ENCODE measurements around the gene GPRASP2. TPM values are rescaled to one million over a fixed set of nuclear protein-coding genes. Genes with fewer than 3 reads are reported as not detected.
"Not testable (repeated sequence)": the region's sequence is repeated elsewhere in the genome, so short reads cannot be mapped to it uniquely, and the experiment has no call there.

Gene GPRASP2
- total RNA-seq, 1 experiment from 2014 or later, result 2.1 TPM

- TF ChIP-seq, protein P1, sequence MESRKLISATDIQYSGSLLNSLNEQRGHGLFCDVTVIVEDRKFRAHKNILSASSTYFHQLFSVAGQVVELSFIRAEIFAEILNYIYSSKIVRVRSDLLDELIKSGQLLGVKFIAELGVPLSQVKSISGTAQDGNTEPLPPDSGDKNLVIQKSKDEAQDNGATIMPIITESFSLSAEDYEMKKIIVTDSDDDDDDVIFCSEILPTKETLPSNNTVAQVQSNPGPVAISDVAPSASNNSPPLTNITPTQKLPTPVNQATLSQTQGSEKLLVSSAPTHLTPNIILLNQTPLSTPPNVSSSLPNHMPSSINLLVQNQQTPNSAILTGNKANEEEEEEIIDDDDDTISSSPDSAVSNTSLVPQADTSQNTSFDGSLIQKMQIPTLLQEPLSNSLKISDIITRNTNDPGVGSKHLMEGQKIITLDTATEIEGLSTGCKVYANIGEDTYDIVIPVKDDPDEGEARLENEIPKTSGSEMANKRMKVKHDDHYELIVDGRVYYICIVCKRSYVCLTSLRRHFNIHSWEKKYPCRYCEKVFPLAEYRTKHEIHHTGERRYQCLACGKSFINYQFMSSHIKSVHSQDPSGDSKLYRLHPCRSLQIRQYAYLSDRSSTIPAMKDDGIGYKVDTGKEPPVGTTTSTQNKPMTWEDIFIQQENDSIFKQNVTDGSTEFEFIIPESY (IDR thresholded peaks at IDR 0.05; ENCODE audit: extremely low read depth, insufficient replicate concordance, low read length), result no peak
- TF ChIP-seq, protein P2, sequence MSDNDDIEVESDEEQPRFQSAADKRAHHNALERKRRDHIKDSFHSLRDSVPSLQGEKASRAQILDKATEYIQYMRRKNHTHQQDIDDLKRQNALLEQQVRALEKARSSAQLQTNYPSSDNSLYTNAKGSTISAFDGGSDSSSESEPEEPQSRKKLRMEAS (IDR thresholded peaks at IDR 0.05), result no peak
- TF ChIP-seq ATF3 (IDR thresholded peaks at IDR 0.05), result no peak
Observed at GRCh38 chrX:102715967-102716366, 3.7 kb downstream of the GPRASP2 start (continued).

GRCh38 chrX:102720237-102721168 is 8.3 kb downstream of the GPRASP2 start, which contains the start of gene GPRASP3:
Gene GPRASP3 (plus strand): TSS chrX:102720743. CDS start chrX:102748996, 28,253 bp downstream.
- POLR2A ChIA-PET, result no interaction called here
- Histone ChIP-seq H3K9me3 (ENCODE audit: control insufficient read depth in 1 of 2, insufficient read depth in 1 of 2, low read depth in 1 of 2, low read length in 2 of 2) (no peaks in the 10 kb centered on the region), H3K79me2 (ENCODE audit: insufficient read depth, low read length) (no peaks in the 10 kb centered on the region), H3K9me2 (ENCODE audit: insufficient read depth) (no peaks in the 10 kb centered on the region), H3K36me3 (ENCODE audit: control insufficient read depth in 1 of 2, insufficient read depth in 2 of 2, low read length in 2 of 2) (no peaks in the 10 kb centered on the region), H2AFZ (ENCODE audit: low read depth, low read length, poor library complexity, severe bottlenecking) (no peak within 1 kb of the TSS), H3K9ac (ENCODE audit: low read length) (no peak within 1 kb of the TSS), H3K27me3 (ENCODE audit: insufficient read depth, low read length) (no peaks in the 10 kb centered on the region), H4K20me1 (ENCODE audit: insufficient read depth) (no peaks in the 10 kb centered on the region), H3K27ac (ENCODE audit: low read depth, low read length) (no peak within 1 kb of the TSS), H3K4me1 (ENCODE audit: control insufficient read depth in 1 of 2, insufficient read depth in 2 of 2, low read length in 2 of 2) (no peaks in the 10 kb centered on the region), H3K4me3 (replicated peaks in 1 of 2; ENCODE audit: low read depth in 1 of 2, low read length in 2 of 2) (no peak within 1 kb of the TSS), H3K4me2 (ENCODE audit: low read length) (no peak within 1 kb of the TSS)
- BruUV-seq (replicated peaks), result no TSS peak
- intact Hi-C loops (cut with micrococcal nuclease), result no loop called here
- RAD21 ChIA-PET (ENCODE audit: low non-redundant PET in 1 of 2, low total read pairs in 2 of 2, uncharacterized antibody in 2 of 2, unreplicated experiment in 2 of 2), result no interaction called here
- DNase-seq (ENCODE audit: low read depth, low spot score) (no peak), ATAC-seq (no peak)
- TF ChIP-seq, protein P3, sequence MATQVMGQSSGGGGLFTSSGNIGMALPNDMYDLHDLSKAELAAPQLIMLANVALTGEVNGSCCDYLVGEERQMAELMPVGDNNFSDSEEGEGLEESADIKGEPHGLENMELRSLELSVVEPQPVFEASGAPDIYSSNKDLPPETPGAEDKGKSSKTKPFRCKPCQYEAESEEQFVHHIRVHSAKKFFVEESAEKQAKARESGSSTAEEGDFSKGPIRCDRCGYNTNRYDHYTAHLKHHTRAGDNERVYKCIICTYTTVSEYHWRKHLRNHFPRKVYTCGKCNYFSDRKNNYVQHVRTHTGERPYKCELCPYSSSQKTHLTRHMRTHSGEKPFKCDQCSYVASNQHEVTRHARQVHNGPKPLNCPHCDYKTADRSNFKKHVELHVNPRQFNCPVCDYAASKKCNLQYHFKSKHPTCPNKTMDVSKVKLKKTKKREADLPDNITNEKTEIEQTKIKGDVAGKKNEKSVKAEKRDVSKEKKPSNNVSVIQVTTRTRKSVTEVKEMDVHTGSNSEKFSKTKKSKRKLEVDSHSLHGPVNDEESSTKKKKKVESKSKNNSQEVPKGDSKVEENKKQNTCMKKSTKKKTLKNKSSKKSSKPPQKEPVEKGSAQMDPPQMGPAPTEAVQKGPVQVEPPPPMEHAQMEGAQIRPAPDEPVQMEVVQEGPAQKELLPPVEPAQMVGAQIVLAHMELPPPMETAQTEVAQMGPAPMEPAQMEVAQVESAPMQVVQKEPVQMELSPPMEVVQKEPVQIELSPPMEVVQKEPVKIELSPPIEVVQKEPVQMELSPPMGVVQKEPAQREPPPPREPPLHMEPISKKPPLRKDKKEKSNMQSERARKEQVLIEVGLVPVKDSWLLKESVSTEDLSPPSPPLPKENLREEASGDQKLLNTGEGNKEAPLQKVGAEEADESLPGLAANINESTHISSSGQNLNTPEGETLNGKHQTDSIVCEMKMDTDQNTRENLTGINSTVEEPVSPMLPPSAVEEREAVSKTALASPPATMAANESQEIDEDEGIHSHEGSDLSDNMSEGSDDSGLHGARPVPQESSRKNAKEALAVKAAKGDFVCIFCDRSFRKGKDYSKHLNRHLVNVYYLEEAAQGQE (IDR thresholded peaks at IDR 0.05; ENCODE audit: low read depth), result no peak
- TF ChIP-seq POLR2A (IDR thresholded peaks at IDR 0.05; ENCODE audit: borderline replicate concordance, extremely low read depth, insufficient read depth, insufficient read length) (no peak), FOSL1 (IDR thresholded peaks at IDR 0.05; ENCODE audit: low read depth) (no peak)
- CTCF ChIA-PET, result no interaction called here

- H3K36me3 ChIP-seq (ENCODE audit: control insufficient read depth in 1 of 2, insufficient read depth in 2 of 2, low read length in 2 of 2), result not testable (repeated sequence)
Observed at GRCh38 chrX:102721169-102721506, 8.9 kb downstream of the GPRASP2 start.

More at GRCh38 chrX:102721169-102721506, 8.9 kb downstream of the GPRASP2 start:
- H4K20me1 ChIP-seq (ENCODE audit: insufficient read depth); H3K9me2 ChIP-seq (ENCODE audit: insufficient read depth); CTCF ChIA-PET; intact Hi-C loops (cut with micrococcal nuclease); H3K4me3 ChIP-seq (replicated peaks in 1 of 2; ENCODE audit: low read depth in 1 of 2, low read length in 2 of 2); ATAC-seq; DNase-seq (ENCODE audit: low read depth, low spot score); H3K27ac ChIP-seq (ENCODE audit: low read depth, low read length); BruUV-seq (replicated peaks); POLR2A ChIA-PET; H3K9me3 ChIP-seq (ENCODE audit: control insufficient read depth in 1 of 2, insufficient read depth in 1 of 2, low read depth in 1 of 2, low read length in 2 of 2); H3K4me1 ChIP-seq (ENCODE audit: control insufficient read depth in 1 of 2, insufficient read depth in 2 of 2, low read length in 2 of 2); H3K27me3 ChIP-seq (ENCODE audit: insufficient read depth, low read length); H3K9ac ChIP-seq (ENCODE audit: low read length); H3K4me2 ChIP-seq (ENCODE audit: low read length); RAD21 ChIA-PET (ENCODE audit: low non-redundant PET in 1 of 2, low total read pairs in 2 of 2, uncharacterized antibody in 2 of 2, unreplicated experiment in 2 of 2); H3K79me2 ChIP-seq (ENCODE audit: insufficient read depth, low read length); H2AFZ ChIP-seq (ENCODE audit: low read depth, low read length, poor library complexity, severe bottlenecking): not testable (repeated sequence)
